Stimulated activated memory B cell treated with anti-CD40 and anti-IgM and Interleukin-4, amounts not matched to agents 10 μg/mL and 1 μg/mL and 100 μg/mL, for 72 hours (primary cell): ENCODE results near the gene TSHZ2.

Experiments
- ATAC-seq: fragments of 150-1000 bp; cut with Tn5 transposase; 2 replicates; pipeline ENCODE4 v1.10.0; 2021
- H3K27ac Mint-ChIP-seq: one replicate; pipeline ENCODE4 v1.8.0; 2022; ENCODE audit warnings: mild to moderate bottlenecking, mixed read lengths
- H3K27me3 Mint-ChIP-seq: one replicate; pipeline ENCODE4 v1.8.0; 2022; ENCODE audit warnings: mixed read lengths
- H3K36me3 Mint-ChIP-seq: one replicate; pipeline ENCODE4 v1.8.0; 2022; ENCODE audit warnings: mixed read lengths
- H3K4me1 Mint-ChIP-seq: one replicate; pipeline ENCODE4 v1.8.0; 2022; ENCODE audit warnings: mixed read lengths
- H3K4me3 Mint-ChIP-seq: one replicate; pipeline ENCODE4 v1.8.0; 2022; ENCODE audit warnings: mild to moderate bottlenecking, moderate library complexity, mixed read lengths
- H3K9me3 Mint-ChIP-seq: one replicate; pipeline ENCODE4 v1.8.0; 2022; ENCODE audit warnings: mixed read lengths

TSHZ2 gene

GRCh38 chr20:52972190-52972937, at the start of gene TSHZ2:
TSS of gene TSHZ2 (plus strand) at chr20:52972358. CDS start at chr20:52973294, 936 bp downstream.
- peak within 1 kb of the TSS; percentile 87 for H3K4me3 Mint-ChIP-seq
- ATAC-seq = peak; percentile 51
- H3K9me3 Mint-ChIP-seq = peaks cover 2% of the 10 kb centered on the region
- H3K27ac Mint-ChIP-seq = peak within 1 kb of the TSS; percentile 70
- H3K4me1 Mint-ChIP-seq = peaks cover 35% of the 10 kb centered on the region
- no peaks in the 10 kb centered on the region for H3K36me3 Mint-ChIP-seq
- H3K27me3 Mint-ChIP-seq = peaks cover 48% of the 10 kb centered on the region

GRCh38 chr20:52922436-52922835, 49.7 kb upstream of the TSHZ2 start:
- Mint-ChIP-seq H3K27me3 (peaks cover 31% of the 10 kb centered on the region), H3K9me3 (no peaks in the 10 kb centered on the region), H3K4me1 (no peaks in the 10 kb centered on the region), H3K4me3 (no peak overlapping the region), H3K36me3 (no peaks in the 10 kb centered on the region), H3K27ac (no peak overlapping the region)
- no peak for ATAC-seq

GRCh38 chr20:52923123-52923937, 48.8 kb upstream of the TSHZ2 start:
- Mint-ChIP-seq H3K9me3 (no peaks in the 10 kb centered on the region), H3K4me1 (no peaks in the 10 kb centered on the region), H3K27me3 (peaks cover 31% of the 10 kb centered on the region), H3K4me3 (no peak overlapping the region), H3K36me3 (no peaks in the 10 kb centered on the region), H3K27ac (no peak overlapping the region)
- ATAC-seq = no peak

- H3K4me1 Mint-ChIP-seq = no peaks in the 10 kb centered on the region
- no peak overlapping the region for H3K27ac Mint-ChIP-seq
- no peaks in the 10 kb centered on the region for H3K36me3 Mint-ChIP-seq
- no peak for ATAC-seq
- H3K27me3 Mint-ChIP-seq = peaks cover 31% of the 10 kb centered on the region
- H3K9me3 Mint-ChIP-seq = no peaks in the 10 kb centered on the region
- no peak overlapping the region for H3K4me3 Mint-ChIP-seq
These were observed 47.5 kb upstream of the TSHZ2 start for GRCh38 chr20:52924411-52925271.

- no peaks in the 10 kb centered on the region for H3K4me1 Mint-ChIP-seq
- no peak for ATAC-seq
- H3K4me3 Mint-ChIP-seq = no peak overlapping the region
- H3K36me3 Mint-ChIP-seq = no peaks in the 10 kb centered on the region
- H3K27me3 Mint-ChIP-seq = peaks cover 24% of the 10 kb centered on the region
- no peak overlapping the region for H3K27ac Mint-ChIP-seq
- H3K9me3 Mint-ChIP-seq = no peaks in the 10 kb centered on the region
These were observed 45.7 kb upstream of the TSHZ2 start for GRCh38 chr20:52926505-52926904.

- no peak for ATAC-seq
- H3K27ac Mint-ChIP-seq = no peak overlapping the region
- no peak overlapping the region for H3K4me3 Mint-ChIP-seq
- H3K9me3 Mint-ChIP-seq = peaks cover 4% of the 10 kb centered on the region
- H3K27me3 Mint-ChIP-seq = peaks cover 6% of the 10 kb centered on the region
- no peaks in the 10 kb centered on the region for H3K4me1 Mint-ChIP-seq
- no peaks in the 10 kb centered on the region for H3K36me3 Mint-ChIP-seq
These were observed 38.3 kb upstream of the TSHZ2 start for GRCh38 chr20:52933867-52934266.

GRCh38 chr20:52936351-52937340, 35.5 kb upstream of the TSHZ2 start:
- H3K36me3 Mint-ChIP-seq = no peaks in the 10 kb centered on the region
- H3K9me3 Mint-ChIP-seq = peaks cover 4% of the 10 kb centered on the region
- no peak overlapping the region for H3K4me3 Mint-ChIP-seq
- no peaks in the 10 kb centered on the region for H3K4me1 Mint-ChIP-seq
- peaks cover 6% of the 10 kb centered on the region for H3K27me3 Mint-ChIP-seq
- no peak for ATAC-seq
- H3K27ac Mint-ChIP-seq = no peak overlapping the region

- Mint-ChIP-seq H3K9me3 (peaks cover 4% of the 10 kb centered on the region), H3K4me3 (no peak overlapping the region), H3K4me1 (no peaks in the 10 kb centered on the region), H3K36me3 (no peaks in the 10 kb centered on the region), H3K27ac (no peak overlapping the region), H3K27me3 (peaks cover 6% of the 10 kb centered on the region)
- no peak for ATAC-seq
These were observed 34.5 kb upstream of the TSHZ2 start for GRCh38 chr20:52937591-52938100.

- Mint-ChIP-seq H3K9me3 (peaks cover 4% of the 10 kb centered on the region), H3K4me3 (no peak overlapping the region), H3K36me3 (no peaks in the 10 kb centered on the region), H3K4me1 (no peaks in the 10 kb centered on the region), H3K27me3 (peaks cover 6% of the 10 kb centered on the region), H3K27ac (no peak overlapping the region)
- no peak for ATAC-seq
These were observed 33.0 kb upstream of the TSHZ2 start for GRCh38 chr20:52939141-52939540.

GRCh38 chr20:52941808-52942207, 30.4 kb upstream of the TSHZ2 start:
- no peaks in the 10 kb centered on the region for H3K36me3 Mint-ChIP-seq
- H3K27me3 Mint-ChIP-seq = peaks cover 6% of the 10 kb centered on the region
- peaks cover 4% of the 10 kb centered on the region for H3K9me3 Mint-ChIP-seq
- no peaks in the 10 kb centered on the region for H3K4me1 Mint-ChIP-seq
- ATAC-seq = no peak
- H3K27ac Mint-ChIP-seq = no peak overlapping the region
- no peak overlapping the region for H3K4me3 Mint-ChIP-seq

GRCh38 chr20:52943185-52943841, 28.8 kb upstream of the TSHZ2 start:
- no peaks in the 10 kb centered on the region for H3K27me3 Mint-ChIP-seq
- no peak overlapping the region for H3K27ac Mint-ChIP-seq
- H3K9me3 Mint-ChIP-seq = no peaks in the 10 kb centered on the region
- H3K4me3 Mint-ChIP-seq = no peak overlapping the region
- no peak for ATAC-seq
- H3K4me1 Mint-ChIP-seq = no peaks in the 10 kb centered on the region
- H3K36me3 Mint-ChIP-seq = no peaks in the 10 kb centered on the region

GRCh38 chr20:52945268-52945667, 26.9 kb upstream of the TSHZ2 start:
- H3K4me3 Mint-ChIP-seq = no peak overlapping the region
- no peaks in the 10 kb centered on the region for H3K9me3 Mint-ChIP-seq
- ATAC-seq = no peak
- H3K27me3 Mint-ChIP-seq = no peaks in the 10 kb centered on the region
- H3K27ac Mint-ChIP-seq = no peak overlapping the region
- H3K36me3 Mint-ChIP-seq = no peaks in the 10 kb centered on the region
- H3K4me1 Mint-ChIP-seq = no peaks in the 10 kb centered on the region

GRCh38 chr20:52945862-52946522, 26.2 kb upstream of the TSHZ2 start:
- ATAC-seq = no peak
- Mint-ChIP-seq H3K9me3 (no peaks in the 10 kb centered on the region), H3K27me3 (no peaks in the 10 kb centered on the region), H3K4me3 (no peak overlapping the region), H3K27ac (no peak overlapping the region), H3K4me1 (no peaks in the 10 kb centered on the region), H3K36me3 (no peaks in the 10 kb centered on the region)
